Measurements from ENCODE around the gene GOLPH3. TPM values are rescaled to one million over a fixed set of nuclear protein-coding genes. Genes with fewer than 3 reads are reported as not detected.

The GOLPH3 gene
- total RNA-seq, 1 experiment from 2014 or later: 98.7 TPM

GRCh38 chr5:32090026-32090754 lies 83.9 kb downstream of the GOLPH3 start:
- H4K20me1 ChIP-seq (ENCODE audit: control insufficient read depth, insufficient read depth, insufficient read length): no peaks in the 10 kb centered on the region
- H2BK15ac ChIP-seq (ENCODE audit: low read depth, low read length): no peak overlapping the region
- no peak overlapping the region for H3K18ac ChIP-seq (ENCODE audit: insufficient read length, low read depth, low read length)
- Mint-ChIP-seq H3K9me3 (no peaks in the 10 kb centered on the region), H3K36me3 (ENCODE audit: insufficient read depth in 1 of 3, low read depth in 3 of 3) (peaks cover 0 to 29% (median 5%) of the 10 kb centered on the region in 3 experiments; a peak in 5 of 7 replicates), H3K27ac (peak overlapping the region in 1 of 3 experiments; percentile 75; a peak in 1 of 7 replicates), H3K4me3 (no peak overlapping the region), H3K4me1 (peaks cover 11 to 12% of the 10 kb centered on the region in 2 experiments), H3K27me3 (ENCODE audit: low read depth) (no peaks in the 10 kb centered on the region)
- H3K79me1 ChIP-seq (ENCODE audit: insufficient read depth, low read depth, low read length, poor library complexity, severe bottlenecking): no peaks in the 10 kb centered on the region
- no peak overlapping the region for H3K9ac ChIP-seq (ENCODE audit: extremely low read depth, insufficient read length, low read length)
- no peak overlapping the region for H3K4ac ChIP-seq (ENCODE audit: low read depth, low read length)
- TF ChIP-seq, protein P1, sequence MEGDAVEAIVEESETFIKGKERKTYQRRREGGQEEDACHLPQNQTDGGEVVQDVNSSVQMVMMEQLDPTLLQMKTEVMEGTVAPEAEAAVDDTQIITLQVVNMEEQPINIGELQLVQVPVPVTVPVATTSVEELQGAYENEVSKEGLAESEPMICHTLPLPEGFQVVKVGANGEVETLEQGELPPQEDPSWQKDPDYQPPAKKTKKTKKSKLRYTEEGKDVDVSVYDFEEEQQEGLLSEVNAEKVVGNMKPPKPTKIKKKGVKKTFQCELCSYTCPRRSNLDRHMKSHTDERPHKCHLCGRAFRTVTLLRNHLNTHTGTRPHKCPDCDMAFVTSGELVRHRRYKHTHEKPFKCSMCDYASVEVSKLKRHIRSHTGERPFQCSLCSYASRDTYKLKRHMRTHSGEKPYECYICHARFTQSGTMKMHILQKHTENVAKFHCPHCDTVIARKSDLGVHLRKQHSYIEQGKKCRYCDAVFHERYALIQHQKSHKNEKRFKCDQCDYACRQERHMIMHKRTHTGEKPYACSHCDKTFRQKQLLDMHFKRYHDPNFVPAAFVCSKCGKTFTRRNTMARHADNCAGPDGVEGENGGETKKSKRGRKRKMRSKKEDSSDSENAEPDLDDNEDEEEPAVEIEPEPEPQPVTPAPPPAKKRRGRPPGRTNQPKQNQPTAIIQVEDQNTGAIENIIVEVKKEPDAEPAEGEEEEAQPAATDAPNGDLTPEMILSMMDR (conservative IDR thresholded peaks at IDR 0.05): no peak
- no peak overlapping the region for H3K23ac ChIP-seq (ENCODE audit: insufficient read length, low read depth, low read length)
- H3K4me1 ChIP-seq (ENCODE audit: insufficient read depth, low read length): no peaks in the 10 kb centered on the region
- no peak overlapping the region for H3K14ac ChIP-seq (ENCODE audit: insufficient read depth, low read length)
- no peak overlapping the region for H3T11ph ChIP-seq (ENCODE audit: low read length)
- no peaks in the 10 kb centered on the region for H3K27me3 ChIP-seq (ENCODE audit: insufficient read depth, low read length)
- no peaks in the 10 kb centered on the region for H3K9me3 ChIP-seq (ENCODE audit: control insufficient read depth, low read depth, low read length)
- H3K56ac ChIP-seq (ENCODE audit: insufficient read length, low read depth, low read length): no peak overlapping the region
- H2BK120ac ChIP-seq (ENCODE audit: low read depth, low read length, poor library complexity, severe bottlenecking): no peak overlapping the region
- no peak overlapping the region for H4K91ac ChIP-seq (ENCODE audit: insufficient read length, low read depth, low read length)
- H4K5ac ChIP-seq (ENCODE audit: insufficient read length, low read depth, low read length): no peak overlapping the region
- H2BK20ac ChIP-seq (ENCODE audit: low read depth, low read length, poor library complexity, severe bottlenecking): no peak overlapping the region
- H2BK12ac ChIP-seq (ENCODE audit: insufficient read length, low read depth, low read length): no peak overlapping the region
- no peak overlapping the region for H3K27ac ChIP-seq (ENCODE audit: insufficient read length, low read depth, low read length)
- no peak overlapping the region for H2BK5ac ChIP-seq (ENCODE audit: insufficient read length, low read length)
- WGBS (ENCODE audit: extremely low coverage, insufficient read length, low lambda C conversion rate): no CpG with 5 or more reads among the region's 24 CpGs
- no peaks in the 10 kb centered on the region for H3K79me2 ChIP-seq (ENCODE audit: insufficient read depth, low read length)
- no peaks in the 10 kb centered on the region for H3K23me2 ChIP-seq (ENCODE audit: insufficient read length, low read depth, low read length, poor library complexity, severe bottlenecking)
- no peak overlapping the region for H3K4me2 ChIP-seq (ENCODE audit: insufficient read depth, insufficient read length, low read length)
- H4K8ac ChIP-seq (replicated peaks; ENCODE audit: insufficient read length, low read depth, low read length): no peak overlapping the region
- no peak overlapping the region for H2AK5ac ChIP-seq (ENCODE audit: insufficient read length, low read length)
- H2AFZ ChIP-seq (ENCODE audit: low read length): no peak overlapping the region
- DNase-seq: no peak

Data from H9 (cell line).